GM12875 (cell line): ENCODE results near the gene GTPBP3.

Experiments used
- H3K4me3 ChIP-seq: one replicate; pipeline ENCODE4 v1.5.1; 2011; ENCODE audit warnings: low read depth, low read length, control low read depth
- CTCF ChIP-seq: IDR thresholded peaks from 2 replicates; pipeline ENCODE4 v1.5.1; 2011; ENCODE audit warnings: low read depth, mild to moderate bottlenecking, control low read depth, inconsistent platforms, low read length, moderate library complexity, borderline replicate concordance; ENCODE audit not compliant: insufficient read depth

GTPBP3 gene

DNA sequence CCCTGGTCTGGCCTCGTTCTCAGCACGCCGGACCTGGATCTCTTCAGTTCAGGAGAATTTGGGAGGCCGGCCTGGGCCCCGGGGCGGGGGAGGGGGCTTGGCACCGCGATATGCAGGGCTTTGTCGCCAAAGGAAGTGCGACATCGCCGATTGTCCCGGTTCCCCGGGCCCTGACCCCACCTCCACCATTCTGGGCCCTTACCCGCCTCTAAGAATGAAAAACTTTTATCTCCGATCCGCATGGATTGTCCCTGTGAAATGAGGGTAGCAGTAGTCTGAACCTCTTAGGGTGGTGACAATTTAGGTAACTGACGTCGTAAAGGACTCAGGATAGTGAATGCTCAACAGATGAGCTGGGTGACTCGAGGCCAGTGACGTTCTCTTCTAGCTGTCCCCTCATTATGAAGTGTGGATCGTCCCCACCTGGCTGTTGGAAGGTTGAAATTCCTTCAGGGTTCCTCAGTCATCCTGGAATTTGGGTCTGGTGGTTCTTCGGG is 27.3 kb upstream of the GTPBP3 start:
- no peak for TF ChIP-seq CTCF

GRCh38 chr19:17311455-17312188 is 25.7 kb upstream of the GTPBP3 start:
- no peak overlapping the region for H3K4me3 ChIP-seq
- TF ChIP-seq CTCF, result no peak

More for the DNA sequence above, 27.3 kb upstream of the GTPBP3 start:
- H3K4me3 ChIP-seq, result peak overlapping the region; percentile 99

DNA sequence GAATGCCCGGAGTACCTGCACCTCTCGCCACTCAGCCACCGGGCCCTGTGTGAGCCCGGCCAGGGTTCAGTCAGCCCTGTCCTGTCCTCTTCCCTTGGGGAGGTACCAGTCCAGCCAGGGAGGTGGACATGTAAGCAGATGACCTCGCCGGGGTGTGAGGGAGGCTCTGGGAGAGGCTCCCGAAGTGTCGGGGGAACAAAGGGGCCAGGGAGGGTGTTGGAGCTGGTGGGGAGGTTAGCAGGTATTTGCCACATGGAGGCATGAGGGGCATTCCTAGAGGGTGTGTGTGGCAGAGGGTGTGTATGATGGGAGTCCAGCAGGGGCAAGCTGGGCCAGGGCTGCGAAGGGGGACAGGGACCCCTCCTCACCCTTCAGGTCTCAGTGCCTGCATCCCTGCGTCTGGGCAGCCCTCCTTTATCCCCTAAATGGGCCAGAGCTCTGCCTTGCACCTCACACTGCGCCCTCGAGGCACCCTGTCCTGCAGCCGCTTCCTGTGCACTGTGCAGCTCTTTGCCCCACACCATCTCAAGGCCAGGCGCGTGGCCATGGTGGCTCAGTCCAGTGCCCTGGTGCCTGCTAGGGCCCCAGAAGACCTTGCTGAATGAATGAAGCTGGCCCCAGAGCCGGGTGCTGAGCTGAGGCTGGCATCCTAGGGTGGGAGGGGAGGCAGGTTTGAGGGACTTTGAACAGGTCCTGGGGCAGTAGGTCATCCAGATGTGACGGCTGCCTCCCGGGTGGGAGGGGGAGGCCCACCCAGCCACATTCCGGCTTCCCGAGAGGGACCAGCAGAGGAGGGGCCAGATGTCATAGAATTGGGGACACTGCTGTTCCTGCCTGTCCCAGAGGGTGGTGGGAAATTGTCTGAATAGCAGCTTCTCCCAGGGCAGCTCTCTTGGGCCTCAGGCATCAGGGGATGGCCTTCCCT is 24.9 kb upstream of the GTPBP3 start:
- H3K4me3 ChIP-seq, result no peak overlapping the region
- no peak for TF ChIP-seq CTCF

GRCh38 chr19:17314007-17314593 is 23.3 kb upstream of the GTPBP3 start:
- H3K4me3 ChIP-seq, result no peak overlapping the region
- TF ChIP-seq CTCF, result no peak

- no peak for TF ChIP-seq CTCF
- no peak overlapping the region for H3K4me3 ChIP-seq
These were observed 18.4 kb upstream of the GTPBP3 start for GRCh38 chr19:17318966-17319365.

- no peak for TF ChIP-seq CTCF
These were observed 17.7 kb upstream of the GTPBP3 start for GRCh38 chr19:17319473-17320238.

More at GRCh38 chr19:17319473-17320238, 17.7 kb upstream of the GTPBP3 start:
- no peak overlapping the region for H3K4me3 ChIP-seq
